SK-N-SH treated with all-trans-retinoic acid at 6 μM for 48 hours (cell line): Measurements from ENCODE around the gene PLXNA4.

Source experiments
- ATAC-seq: fragments of 200-7000 bp; cut with Tn5 transposase; 3 replicates; pipeline ENCODE4 v1.9.1; 2020; ENCODE audit warnings: mild to moderate bottlenecking, moderate library complexity
- ARNTL ChIP-seq: fragments of 450-650 bp; formaldehyde crosslinking; IDR thresholded peaks from 2 replicates; pipeline ENCODE4 v1.5.0; 2020; ENCODE audit warnings: low read depth, mild to moderate bottlenecking, moderate library complexity, borderline replicate concordance
- BACH2 ChIP-seq: fragments of 250-450 bp; sonication (Bioruptor Pico); IDR thresholded peaks from 2 replicates; pipeline ENCODE4 v1.9.0; 2021; ENCODE audit warnings: mild to moderate bottlenecking, borderline replicate concordance
- CSDC2 ChIP-seq: fragments of 250-450 bp; sonication (Bioruptor Pico); IDR thresholded peaks from 2 replicates; pipeline ENCODE4 v1.5.0; 2020; ENCODE audit warnings: mild to moderate bottlenecking, moderate library complexity
- ESRRG ChIP-seq: fragments of 250-450 bp; sonication (Bioruptor Pico); IDR thresholded peaks from 2 replicates; pipeline ENCODE4 v1.6.1; 2021; ENCODE audit warnings: mild to moderate bottlenecking
- GLIS3 ChIP-seq: fragments of 250-450 bp; sonication (Bioruptor Pico); IDR thresholded peaks from 2 replicates; pipeline ENCODE4 v1.5.0; 2020; ENCODE audit warnings: mild to moderate bottlenecking, moderate library complexity
- ISL1 ChIP-seq: fragments of 250-450 bp; sonication (Bioruptor Pico); IDR thresholded peaks from 2 replicates; pipeline ENCODE4 v2.1.2; 2022; ENCODE audit warnings: mild to moderate bottlenecking, moderate library complexity
- OSR1 ChIP-seq: fragments of 250-450 bp; sonication (Bioruptor Pico); IDR thresholded peaks from 2 replicates; pipeline ENCODE4 v1.8.0; 2022; ENCODE audit warnings: moderate library complexity, mild to moderate bottlenecking, inconsistent platforms
- PPARA ChIP-seq: fragments of 250-450 bp; sonication (Bioruptor Pico); IDR thresholded peaks from 2 replicates; pipeline ENCODE4 v1.5.0; 2020; ENCODE audit warnings: mild to moderate bottlenecking, borderline replicate concordance
- RARB ChIP-seq: fragments of 250-450 bp; sonication (Bioruptor Pico); IDR thresholded peaks from 2 replicates; pipeline ENCODE4 v1.8.0; 2021; ENCODE audit warnings: mild to moderate bottlenecking, moderate library complexity
- SNAI2 ChIP-seq: fragments of 250-450 bp; sonication (Bioruptor Pico); IDR thresholded peaks from 2 replicates; pipeline ENCODE4 v1.5.0; 2020; ENCODE audit warnings: mild to moderate bottlenecking, moderate library complexity
- TCF4 ChIP-seq: fragments of 250-450 bp; sonication (Bioruptor Pico); IDR thresholded peaks from 2 replicates; pipeline ENCODE4 v1.8.0; 2021; ENCODE audit warnings: mild to moderate bottlenecking, moderate library complexity, borderline replicate concordance
- TOX ChIP-seq: fragments of 250-450 bp; sonication (Bioruptor Pico); IDR thresholded peaks from 2 replicates; pipeline ENCODE4 v1.8.0; 2021; ENCODE audit warnings: mild to moderate bottlenecking, moderate library complexity, borderline replicate concordance
- ZC3H10 ChIP-seq: fragments of 250-450 bp; sonication (Bioruptor Pico); IDR thresholded peaks from 2 replicates; pipeline ENCODE4 v1.5.1; 2021; ENCODE audit warnings: mild to moderate bottlenecking, moderate library complexity
- ZFP3 ChIP-seq: fragments of 250-450 bp; sonication (Bioruptor Pico); IDR thresholded peaks from 2 replicates; pipeline ENCODE4 v1.5.0; 2020; ENCODE audit warnings: mild to moderate bottlenecking, moderate library complexity
- ZFP30 ChIP-seq: fragments of 450-650 bp; formaldehyde crosslinking; IDR thresholded peaks from 2 replicates; pipeline ENCODE4 v1.5.0; 2022; ENCODE audit warnings: mild to moderate bottlenecking, moderate library complexity
- ZNF565 ChIP-seq: fragments of 450-650 bp; formaldehyde crosslinking; conservative IDR thresholded peaks from 2 replicates; pipeline ENCODE4 v1.5.0; 2020; ENCODE audit warnings: low read depth, mild to moderate bottlenecking, moderate library complexity
- ZNF70 ChIP-seq: fragments of 450-650 bp; formaldehyde crosslinking; IDR thresholded peaks from 2 replicates; pipeline ENCODE4 v1.5.0; 2020; ENCODE audit warnings: mild to moderate bottlenecking, moderate library complexity
- ZNF8 ChIP-seq: fragments of 450-650 bp; formaldehyde crosslinking; IDR thresholded peaks from 2 replicates; pipeline ENCODE4 v1.5.0; 2020; ENCODE audit warnings: mild to moderate bottlenecking, moderate library complexity
- TF ChIP-seq, protein P1 (sequence below): fragments of 250-450 bp; sonication (Bioruptor Pico); IDR thresholded peaks from 2 replicates; pipeline ENCODE4 v1.8.0; 2020; ENCODE audit warnings: mild to moderate bottlenecking, moderate library complexity, borderline replicate concordance
- TF ChIP-seq, protein P2 (sequence below): fragments of 250-450 bp; sonication (Bioruptor Pico); IDR thresholded peaks from 2 replicates; pipeline ENCODE4 v1.5.1; 2020; ENCODE audit warnings: low read depth, mild to moderate bottlenecking, moderate library complexity
- TF ChIP-seq, protein P3 (sequence below): fragments of 250-450 bp; sonication (Bioruptor Pico); IDR thresholded peaks from 2 replicates; pipeline ENCODE4 v1.5.0; 2020; ENCODE audit warnings: mild to moderate bottlenecking, moderate library complexity
- TF ChIP-seq, protein P4 (sequence below): fragments of 250-450 bp; sonication (Bioruptor Pico); IDR thresholded peaks from 2 replicates; pipeline ENCODE4 v1.5.1; 2021; ENCODE audit warnings: mild to moderate bottlenecking, moderate library complexity

PLXNA4 gene

DNA sequence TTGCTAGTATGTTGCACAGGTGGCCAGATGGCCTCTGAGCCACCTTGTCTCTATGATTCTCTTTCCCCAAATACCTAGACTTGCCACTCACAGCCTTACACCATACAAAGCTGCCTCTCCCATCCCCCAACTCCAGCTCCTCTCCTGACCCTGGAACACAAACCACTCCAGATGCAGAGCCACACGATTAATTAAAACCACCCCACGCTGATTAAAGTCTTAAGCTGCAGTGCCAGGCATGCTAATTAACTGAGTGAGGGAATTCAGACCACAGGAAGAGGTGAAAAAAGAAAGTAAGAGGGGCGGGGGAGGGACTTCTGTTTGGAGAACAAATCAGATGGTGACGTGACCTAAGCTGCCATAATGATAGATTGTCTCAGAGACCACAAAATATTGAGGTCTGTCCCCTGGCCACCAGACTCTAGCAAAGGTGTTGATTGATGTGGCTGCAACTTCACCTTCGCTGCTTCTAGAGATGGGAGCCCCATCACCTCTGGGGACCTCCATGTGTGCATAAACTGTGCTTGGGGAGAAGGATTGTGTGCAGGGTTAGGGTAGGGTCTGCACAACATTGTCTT lies 331.3 kb downstream of the PLXNA4 start:
- TF ChIP-seq ZFP3 (CRISPR knock-in tag) (no peak), CSDC2 (no peak), BACH2 (CRISPR knock-in tag) (no peak), ZFP30 (CRISPR knock-in tag) (no peak), SNAI2 (no peak)
- TF ChIP-seq, protein P1, sequence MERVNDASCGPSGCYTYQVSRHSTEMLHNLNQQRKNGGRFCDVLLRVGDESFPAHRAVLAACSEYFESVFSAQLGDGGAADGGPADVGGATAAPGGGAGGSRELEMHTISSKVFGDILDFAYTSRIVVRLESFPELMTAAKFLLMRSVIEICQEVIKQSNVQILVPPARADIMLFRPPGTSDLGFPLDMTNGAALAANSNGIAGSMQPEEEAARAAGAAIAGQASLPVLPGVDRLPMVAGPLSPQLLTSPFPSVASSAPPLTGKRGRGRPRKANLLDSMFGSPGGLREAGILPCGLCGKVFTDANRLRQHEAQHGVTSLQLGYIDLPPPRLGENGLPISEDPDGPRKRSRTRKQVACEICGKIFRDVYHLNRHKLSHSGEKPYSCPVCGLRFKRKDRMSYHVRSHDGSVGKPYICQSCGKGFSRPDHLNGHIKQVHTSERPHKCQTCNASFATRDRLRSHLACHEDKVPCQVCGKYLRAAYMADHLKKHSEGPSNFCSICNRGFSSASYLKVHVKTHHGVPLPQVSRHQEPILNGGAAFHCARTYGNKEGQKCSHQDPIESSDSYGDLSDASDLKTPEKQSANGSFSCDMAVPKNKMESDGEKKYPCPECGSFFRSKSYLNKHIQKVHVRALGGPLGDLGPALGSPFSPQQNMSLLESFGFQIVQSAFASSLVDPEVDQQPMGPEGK (CRISPR knock-in tag) = no peak
- TF ChIP-seq, protein P2, sequence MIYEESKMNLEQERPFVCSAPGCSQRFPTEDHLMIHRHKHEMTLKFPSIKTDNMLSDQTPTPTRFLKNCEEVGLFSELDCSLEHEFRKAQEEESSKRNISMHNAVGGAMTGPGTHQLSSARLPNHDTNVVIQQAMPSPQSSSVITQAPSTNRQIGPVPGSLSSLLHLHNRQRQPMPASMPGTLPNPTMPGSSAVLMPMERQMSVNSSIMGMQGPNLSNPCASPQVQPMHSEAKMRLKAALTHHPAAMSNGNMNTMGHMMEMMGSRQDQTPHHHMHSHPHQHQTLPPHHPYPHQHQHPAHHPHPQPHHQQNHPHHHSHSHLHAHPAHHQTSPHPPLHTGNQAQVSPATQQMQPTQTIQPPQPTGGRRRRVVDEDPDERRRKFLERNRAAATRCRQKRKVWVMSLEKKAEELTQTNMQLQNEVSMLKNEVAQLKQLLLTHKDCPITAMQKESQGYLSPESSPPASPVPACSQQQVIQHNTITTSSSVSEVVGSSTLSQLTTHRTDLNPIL = no peak
- no peak for ATAC-seq

DNA sequence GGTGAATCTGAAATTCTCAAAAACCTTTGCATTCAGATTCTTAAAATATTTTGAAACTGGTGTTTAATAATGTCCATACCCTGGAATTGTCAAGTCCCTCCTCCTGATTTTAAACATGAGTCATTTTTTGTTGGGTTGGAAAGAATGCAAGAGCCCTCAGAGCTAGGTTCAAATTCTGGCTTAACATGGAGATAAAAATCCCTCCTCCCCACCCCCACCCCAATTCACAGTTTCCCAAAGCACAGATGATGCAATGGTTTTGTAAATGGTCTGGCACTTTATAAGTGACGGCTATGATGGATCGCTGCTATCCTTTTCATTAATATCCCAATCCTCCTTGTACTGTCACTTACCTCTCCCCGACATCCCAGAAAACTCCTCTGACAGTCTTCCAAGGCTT lies 332.8 kb downstream of the PLXNA4 start:
- no peak for TF ChIP-seq ZFP30 (CRISPR knock-in tag)
- no peak for TF ChIP-seq ZFP3 (CRISPR knock-in tag)
- TF ChIP-seq ESRRG (CRISPR knock-in tag) = no peak
- TF ChIP-seq SNAI2 = no peak
- no peak for TF ChIP-seq RARB (CRISPR knock-in tag)
- TF ChIP-seq GLIS3 (CRISPR knock-in tag) = no peak
- no peak for TF ChIP-seq OSR1 (CRISPR knock-in tag)
- TF ChIP-seq ZNF565 = no peak
- TF ChIP-seq, protein P3, sequence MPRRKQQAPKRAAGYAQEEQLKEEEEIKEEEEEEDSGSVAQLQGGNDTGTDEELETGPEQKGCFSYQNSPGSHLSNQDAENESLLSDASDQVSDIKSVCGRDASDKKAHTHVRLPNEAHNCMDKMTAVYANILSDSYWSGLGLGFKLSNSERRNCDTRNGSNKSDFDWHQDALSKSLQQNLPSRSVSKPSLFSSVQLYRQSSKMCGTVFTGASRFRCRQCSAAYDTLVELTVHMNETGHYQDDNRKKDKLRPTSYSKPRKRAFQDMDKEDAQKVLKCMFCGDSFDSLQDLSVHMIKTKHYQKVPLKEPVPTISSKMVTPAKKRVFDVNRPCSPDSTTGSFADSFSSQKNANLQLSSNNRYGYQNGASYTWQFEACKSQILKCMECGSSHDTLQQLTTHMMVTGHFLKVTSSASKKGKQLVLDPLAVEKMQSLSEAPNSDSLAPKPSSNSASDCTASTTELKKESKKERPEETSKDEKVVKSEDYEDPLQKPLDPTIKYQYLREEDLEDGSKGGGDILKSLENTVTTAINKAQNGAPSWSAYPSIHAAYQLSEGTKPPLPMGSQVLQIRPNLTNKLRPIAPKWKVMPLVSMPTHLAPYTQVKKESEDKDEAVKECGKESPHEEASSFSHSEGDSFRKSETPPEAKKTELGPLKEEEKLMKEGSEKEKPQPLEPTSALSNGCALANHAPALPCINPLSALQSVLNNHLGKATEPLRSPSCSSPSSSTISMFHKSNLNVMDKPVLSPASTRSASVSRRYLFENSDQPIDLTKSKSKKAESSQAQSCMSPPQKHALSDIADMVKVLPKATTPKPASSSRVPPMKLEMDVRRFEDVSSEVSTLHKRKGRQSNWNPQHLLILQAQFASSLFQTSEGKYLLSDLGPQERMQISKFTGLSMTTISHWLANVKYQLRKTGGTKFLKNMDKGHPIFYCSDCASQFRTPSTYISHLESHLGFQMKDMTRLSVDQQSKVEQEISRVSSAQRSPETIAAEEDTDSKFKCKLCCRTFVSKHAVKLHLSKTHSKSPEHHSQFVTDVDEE (CRISPR knock-in tag) = no peak
- TF ChIP-seq ARNTL (CRISPR knock-in tag) = no peak
- no peak for TF ChIP-seq TCF4 (CRISPR knock-in tag)
- no peak for TF ChIP-seq CSDC2
- TF ChIP-seq, protein P2 = no peak
- TF ChIP-seq PPARA = no peak
- ATAC-seq = no peak

DNA sequence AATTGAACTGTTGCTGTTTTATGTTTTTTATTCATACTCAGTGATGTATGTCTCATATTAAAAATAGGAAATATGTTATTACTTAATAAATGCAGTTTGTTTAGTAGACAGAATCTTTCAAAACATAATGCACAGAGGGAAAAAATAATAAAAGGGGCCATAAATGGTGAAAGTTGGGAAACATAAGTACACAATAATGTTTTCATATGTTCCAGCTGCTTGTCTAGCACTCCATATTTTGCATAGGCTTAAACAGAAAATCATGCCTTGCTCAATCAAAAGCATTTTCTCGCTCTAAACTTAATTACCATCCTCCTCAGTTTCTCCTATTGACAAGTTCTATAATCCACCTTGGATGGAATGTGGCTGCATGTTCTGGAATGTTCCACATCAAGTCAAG lies 333.2 kb downstream of the PLXNA4 start:
- TF ChIP-seq PPARA (no peak), ZC3H10 (CRISPR knock-in tag) (no peak), ISL1 (CRISPR knock-in tag) (no peak), TOX (CRISPR knock-in tag) (no peak), BACH2 (CRISPR knock-in tag) (no peak), ZNF70 (CRISPR knock-in tag) (no peak), RARB (CRISPR knock-in tag) (no peak), ZFP30 (CRISPR knock-in tag) (no peak), ESRRG (CRISPR knock-in tag) (no peak), ZNF8 (no peak)
- TF ChIP-seq, protein P3 (CRISPR knock-in tag) = no peak
- TF ChIP-seq, protein P4, sequence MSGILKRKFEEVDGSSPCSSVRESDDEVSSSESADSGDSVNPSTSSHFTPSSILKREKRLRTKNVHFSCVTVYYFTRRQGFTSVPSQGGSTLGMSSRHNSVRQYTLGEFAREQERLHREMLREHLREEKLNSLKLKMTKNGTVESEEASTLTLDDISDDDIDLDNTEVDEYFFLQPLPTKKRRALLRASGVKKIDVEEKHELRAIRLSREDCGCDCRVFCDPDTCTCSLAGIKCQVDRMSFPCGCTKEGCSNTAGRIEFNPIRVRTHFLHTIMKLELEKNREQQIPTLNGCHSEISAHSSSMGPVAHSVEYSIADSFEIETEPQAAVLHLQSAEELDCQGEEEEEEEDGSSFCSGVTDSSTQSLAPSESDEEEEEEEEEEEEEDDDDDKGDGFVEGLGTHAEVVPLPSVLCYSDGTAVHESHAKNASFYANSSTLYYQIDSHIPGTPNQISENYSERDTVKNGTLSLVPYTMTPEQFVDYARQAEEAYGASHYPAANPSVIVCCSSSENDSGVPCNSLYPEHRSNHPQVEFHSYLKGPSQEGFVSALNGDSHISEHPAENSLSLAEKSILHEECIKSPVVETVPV (CRISPR knock-in tag) = no peak
- ATAC-seq = no peak
